NCI-H526 (cell line): ENCODE results near the gene MYG1.
A peak's percentile ranks its signal among the peaks of the same experiment; 100 is the strongest.

Source experiments
- DNase-seq, 2 experiments: peaks; one replicate each; lab custom pipeline; 2025; lab: John Stamatoyannopoulos, UW

Gene MYG1

GRCh38 chr12:53299454-53300180, at the start of gene MYG1:
TSS of gene MYG1 (plus strand) at chr12:53299695. CDS start at chr12:53299738, 43 bp downstream.
- DNase-seq = peak; percentile 85 to 94

- DNase-seq = peak; percentile 33 to 81
Measured at GRCh38 chr12:53251477-53252348, 47.8 kb upstream of the MYG1 start.

- peak in 1 of 2 experiments; percentile 45 for DNase-seq
Measured at GRCh38 chr12:53252349-53252916, 47.1 kb upstream of the MYG1 start.

GRCh38 chr12:53253298-53253697, 46.2 kb upstream of the MYG1 start:
- no peak for DNase-seq

- DNase-seq = no peak
Measured at GRCh38 chr12:53254816-53255545, 44.5 kb upstream of the MYG1 start.

GRCh38 chr12:53255996-53256395, 43.5 kb upstream of the MYG1 start:
- DNase-seq = no peak

- no peak for DNase-seq
Measured at GRCh38 chr12:53258541-53259539, 40.7 kb upstream of the MYG1 start.

GRCh38 chr12:53259891-53260290, 39.6 kb upstream of the MYG1 start:
- DNase-seq = no peak

GRCh38 chr12:53265783-53266182, 33.7 kb upstream of the MYG1 start:
- DNase-seq = no peak

GRCh38 chr12:53267306-53267998, 32.0 kb upstream of the MYG1 start:
- DNase-seq = no peak

- DNase-seq = peak; percentile 35 to 84
Measured at GRCh38 chr12:53267999-53268629, 31.4 kb upstream of the MYG1 start, which contains the start of gene ESPL1. TSS of gene ESPL1 (plus strand) at chr12:53268299. CDS start at chr12:53268767, 468 bp downstream.

- DNase-seq = peak in 1 of 2 experiments; percentile 14
Measured at GRCh38 chr12:53268630-53269562, 30.6 kb upstream of the MYG1 start.

- no peak for DNase-seq
Measured at GRCh38 chr12:53274445-53274844, 25.1 kb upstream of the MYG1 start.

GRCh38 chr12:53276511-53276910, 23.0 kb upstream of the MYG1 start:
- DNase-seq = no peak

- DNase-seq = no peak
Measured at GRCh38 chr12:53277981-53278380, 21.5 kb upstream of the MYG1 start.

- no peak for DNase-seq
Measured at GRCh38 chr12:53279283-53279869, 20.1 kb upstream of the MYG1 start.

GRCh38 chr12:53279888-53280498, 19.5 kb upstream of the MYG1 start:
- no peak for DNase-seq

- no peak for DNase-seq
Measured at GRCh38 chr12:53286448-53286847, 13.0 kb upstream of the MYG1 start.
